Endothelial cell of umbilical vein (primary cell): ENCODE data around the gene DGKI. TPM values are rescaled to one million over a fixed set of nuclear protein-coding genes. Genes with fewer than 3 reads are reported as not detected.

ENCODE experiments used
- BruUV-seq: library from RNA; stranded (reverse); fragments of 400-500 nt; replicated peaks from 2 replicates; lab custom pipeline; 2021; lab: Mats Ljungman, UMichigan
- CTCF ChIA-PET: fragments of 300-600, 350-600 bp; sonication (Branson Sonifier 250); formaldehyde crosslinking; loops from one replicate; lab custom pipeline; 2021; ENCODE audit warnings: antibody characterized with exemption, inconsistent platforms; lab: Charles Lee
- POLR2A ChIA-PET: fragments of 300-600, 350-600 bp; sonication (Branson Sonifier 250); formaldehyde crosslinking; loops from one replicate; lab custom pipeline; 2021; ENCODE audit warnings: antibody characterized with exemption, inconsistent platforms; lab: Charles Lee
- DNase-seq: peaks from one replicate; pipeline ENCODE4 v3.0.0-alpha.2; 2011; ENCODE audit warnings: low read depth, low spot score
- FAIRE-seq: peaks from 2 replicates; lab custom pipeline; 2011; peaks lifted over from hg19 to GRCh38; lab: Jason Lieb, UNC
- H2AFZ ChIP-seq: 2 replicates; pipeline ENCODE4 v1.6.0; 2012; ENCODE audit warnings: low read depth, low read length, control low read depth, inconsistent platforms
- H3K27ac ChIP-seq: 2 replicates; pipeline ENCODE4 v1.5.1; 2011; ENCODE audit warnings: low read depth, mild to moderate bottlenecking, control low read depth, low read length, moderate library complexity; ENCODE audit not compliant: insufficient read depth
- H3K27me3 ChIP-seq, 2 experiments: 2 replicates each; pipeline versions ENCODE4 v1.6.0 to v1.6.1; 2011; ENCODE audit warnings: low read length in 2 of 2, mixed read lengths in 1 of 2; ENCODE audit not compliant: control insufficient read depth in 2 of 2, insufficient read depth in 2 of 2
- H3K36me3 ChIP-seq, 2 experiments: 2 replicates in 1 of 2; 3 replicates in 1 of 2; pipeline ENCODE4 v1.5.1; 2011; ENCODE audit warnings: low read length in 2 of 2, mild to moderate bottlenecking in 1 of 2, moderate library complexity in 1 of 2; ENCODE audit not compliant: control insufficient read depth in 2 of 2, insufficient read depth in 2 of 2; ENCODE audit errors: extremely low read depth in 1 of 2
- H3K4me1 ChIP-seq: 3 replicates; pipeline ENCODE4 v1.5.1; 2011; ENCODE audit warnings: mild to moderate bottlenecking, low read length; ENCODE audit not compliant: control insufficient read depth, insufficient read depth; ENCODE audit errors: extremely low read depth
- H3K4me2 ChIP-seq: 2 replicates; pipeline ENCODE4 v1.6.1; 2011; ENCODE audit warnings: low read length, control low read depth, mixed read lengths; ENCODE audit not compliant: insufficient read depth
- H3K4me3 ChIP-seq, 3 experiments: fragments of 200-600 bp in 1 of 3; sonication (generic), shearing (Covaris generic) in 1 of 3; replicated peaks in 1 of 3; 2 replicates each; pipeline ENCODE4 v1.5.1; 2011 to 2016; ENCODE audit warnings: control low read depth in 3 of 3, low read length in 3 of 3, mild to moderate bottlenecking in 2 of 3, inconsistent platforms in 1 of 3, low read depth in 1 of 3, moderate library complexity in 1 of 3; ENCODE audit not compliant: insufficient read depth in 1 of 3
- H3K79me2 ChIP-seq: 2 replicates; pipeline ENCODE4 v1.6.0; 2012; ENCODE audit warnings: low read length, inconsistent platforms; ENCODE audit not compliant: control insufficient read depth, insufficient read depth
- H3K9ac ChIP-seq: replicated peaks from 2 replicates; pipeline ENCODE3; 2011; ENCODE audit warnings: low read length, control low read depth; ENCODE audit not compliant: insufficient read depth; ENCODE audit errors: extremely low read depth
- H3K9me1 ChIP-seq: replicated peaks from 3 replicates; pipeline ENCODE4 v1.6.0; 2011; ENCODE audit warnings: mild to moderate bottlenecking, low read length; ENCODE audit not compliant: control insufficient read depth, insufficient read depth; ENCODE audit errors: extremely low read depth
- H3K9me3 ChIP-seq: replicated peaks from 2 replicates; pipeline ENCODE4 v1.5.1; 2012; ENCODE audit warnings: low read length, inconsistent platforms; ENCODE audit not compliant: control insufficient read depth, insufficient read depth
- H4K20me1 ChIP-seq: replicated peaks from 2 replicates; pipeline ENCODE3; 2011; ENCODE audit warnings: mild to moderate bottlenecking, low read length; ENCODE audit not compliant: control insufficient read depth, insufficient read depth; ENCODE audit errors: extremely low read depth
- CTCF ChIP-seq, 2 donors: IDR thresholded peaks; 1 replicate in 1 of 2; 2 replicates in 1 of 2; pipeline ENCODE4 v1.5.1; 2011; ENCODE audit warnings: low read length in 2 of 2, mild to moderate bottlenecking in 2 of 2, moderate library complexity in 2 of 2, control low read depth in 1 of 2, inconsistent platforms in 1 of 2, low read depth in 1 of 2; ENCODE audit not compliant: insufficient read depth in 1 of 2; ENCODE audit errors: extremely low read depth in 1 of 2
- FOS ChIP-seq: IDR thresholded peaks from 2 replicates; pipeline ENCODE4 v1.6.1; 2011; ENCODE audit warnings: mild to moderate bottlenecking, low read length, moderate library complexity, borderline replicate concordance; ENCODE audit not compliant: insufficient read depth
- GATA2 ChIP-seq: IDR thresholded peaks from 2 replicates; pipeline ENCODE4 v1.7.0; 2011; ENCODE audit warnings: low read depth, mild to moderate bottlenecking, moderate library complexity, mixed read lengths, low read length; ENCODE audit not compliant: insufficient read length, insufficient read depth
- JUN ChIP-seq: IDR thresholded peaks from 2 replicates; pipeline ENCODE4 v1.6.1; 2011; ENCODE audit warnings: borderline replicate concordance, low read depth; ENCODE audit not compliant: insufficient read length, insufficient read depth
- MAX ChIP-seq: IDR thresholded peaks from 2 replicates; pipeline ENCODE4 v1.6.1; 2011; ENCODE audit not compliant: insufficient read depth, insufficient read length
- MYC ChIP-seq: IDR thresholded peaks from one replicate; pipeline ENCODE4 v1.6.1; 2011; ENCODE audit warnings: mild to moderate bottlenecking, low read depth, low read length
- POLR2A ChIP-seq: IDR thresholded peaks from 2 replicates; pipeline ENCODE4 v1.6.1; 2012; ENCODE audit warnings: low read depth, mild to moderate bottlenecking, control low read depth, low read length
- POLR2AphosphoS5 ChIP-seq: IDR thresholded peaks from 2 replicates; pipeline ENCODE4 v1.6.1; 2012; ENCODE audit warnings: low read depth, mild to moderate bottlenecking, control low read depth, low read length, moderate library complexity; ENCODE audit not compliant: insufficient read depth
- dilution Hi-C: fragments of 300-500 bp; cut with MboI; formaldehyde crosslinking; loops from one replicate; pipeline ENCODE4 v1.15.0; 2019; ENCODE audit warnings: low sequenced_read_pairs; ENCODE audit not compliant: extremely low pct_ligation_motif_present
- intact Hi-C: fragments of 100-400 bp; cut with micrococcal nuclease; formaldehyde crosslinking; loops from one replicate; pipeline ENCODE4 v1.10.0; 2022
- polyA plus RNA-seq, 4 experiments: library from polyadenylated mRNA; depleted of rRNA in 3 of 4; stranded (reverse) in 3 of 4; unstranded in 1 of 4; fragments of >200 nt; gene quantifications; 2 replicates each; pipeline versions ENCODE4 v1.2.1 to v1.2.3, GENCODE V29; 2011 to 2012; ENCODE audit warnings: missing spikeins in 1 of 4
- total RNA-seq: library from RNA; stranded (reverse); gene quantifications from 2 replicates; pipeline ENCODE4 v1.2.3, GENCODE V29; 2021

The DGKI gene
- total and polyA plus RNA-seq, 2 donors (not counting 3 experiments of a cell fraction or from before 2014, with no cell fraction given) = 0.11 to 0.51 TPM

GRCh38 chr7:137458399-137458798 is 388.4 kb downstream of the DGKI start:
- H3K4me2 ChIP-seq = no peak overlapping the region
- CTCF ChIA-PET = interaction anchor here (0.8 to 1.3 kb wide), 2 partner anchors 133 to 168 kb away, joined by 3 to 8 read pairs; no protein-coding TSS in a partner anchor

GRCh38 chr7:137454767-137455166 is 392.0 kb downstream of the DGKI start:
- ChIA-PET CTCF (interaction anchor here (0.7 to 1.7 kb wide), 14 partner anchors 9 to 1344 kb away, joined by 3 to 30 read pairs (median 4); no protein-coding TSS in a partner anchor), POLR2A (interaction anchor here (1.3 kb wide), 1 partner anchor 137 kb away, joined by 3 read pairs; no protein-coding TSS in a partner anchor)
- H3K27ac ChIP-seq = no peak overlapping the region
- no peak for FAIRE-seq
- H3K9me3 ChIP-seq = no peaks in the 10 kb centered on the region
- no peak overlapping the region for H2AFZ ChIP-seq
- no peaks in the 10 kb centered on the region for H3K36me3 ChIP-seq
- dilution Hi-C loops = no loop called here
- H3K4me1 ChIP-seq = no peaks in the 10 kb centered on the region
- intact Hi-C loops = loop anchor here (1.0 to 10.0 kb wide), 6 partner anchors 138 to 1654 kb away; no protein-coding TSS in a partner anchor
- no TSS peak for BruUV-seq
- H3K27me3 ChIP-seq = peaks cover 3 to 6% of the 10 kb centered on the region in 2 experiments
- no peaks in the 10 kb centered on the region for H3K79me2 ChIP-seq
- no peak for DNase-seq
- H3K9ac ChIP-seq = no peak overlapping the region
- no peak for TF ChIP-seq POLR2AphosphoS5
- TF ChIP-seq POLR2A = no peak
- no peak for TF ChIP-seq MYC
- no peak for TF ChIP-seq FOS
- no peak for TF ChIP-seq CTCF (IDR thresholded peaks at IDR 0.05; ENCODE audit: extremely low read depth in 1 of 2, insufficient read depth in 1 of 2, low read depth in 1 of 2, low read length in 2 of 2)
- TF ChIP-seq JUN = no peak
- no peak for TF ChIP-seq GATA2
- no peak overlapping the region for H3K4me3 ChIP-seq
- no peaks in the 10 kb centered on the region for H4K20me1 ChIP-seq
- no peak overlapping the region for H3K4me2 ChIP-seq
- H3K9me1 ChIP-seq = no peaks in the 10 kb centered on the region

More at GRCh38 chr7:137458399-137458798, 388.4 kb downstream of the DGKI start:
- POLR2A ChIA-PET = no interaction called here
- dilution Hi-C loops (no loop called here), intact Hi-C loops (loop anchor here (10.0 kb wide), 1 partner anchor 584 kb away; no protein-coding TSS in a partner anchor)
- no peak overlapping the region for H3K27ac ChIP-seq
- H3K9me3 ChIP-seq = no peaks in the 10 kb centered on the region
- no peaks in the 10 kb centered on the region for H3K79me2 ChIP-seq
- H3K4me3 ChIP-seq = no peak overlapping the region
- TF ChIP-seq MYC (no peak), POLR2AphosphoS5 (no peak), JUN (no peak), FOS (no peak), GATA2 (no peak), MAX (no peak)
- H3K9me1 ChIP-seq = no peaks in the 10 kb centered on the region
- FAIRE-seq (no peak), DNase-seq (no peak)
- H3K36me3 ChIP-seq = no peaks in the 10 kb centered on the region
- no peak overlapping the region for H3K9ac ChIP-seq
- no peak overlapping the region for H2AFZ ChIP-seq
- H3K27me3 ChIP-seq = peaks cover 2 to 3% of the 10 kb centered on the region in 2 experiments
- no TSS peak for BruUV-seq
- H3K4me1 ChIP-seq = peaks cover 9% of the 10 kb centered on the region
- no peaks in the 10 kb centered on the region for H4K20me1 ChIP-seq
